GM19455 (cell line): Measurements from ENCODE around the gene SLC25A22.

Source experiments
- ATAC-seq: cut with Tn5 transposase; IDR thresholded peaks from one replicate; pipeline ENCODE4 v1.9.1; 2021; ENCODE audit not compliant: unreplicated experiment

SLC25A22 gene

GRCh38 chr11:834371-835316, 36.6 kb upstream of the SLC25A22 start:
- no peak for ATAC-seq

DNA sequence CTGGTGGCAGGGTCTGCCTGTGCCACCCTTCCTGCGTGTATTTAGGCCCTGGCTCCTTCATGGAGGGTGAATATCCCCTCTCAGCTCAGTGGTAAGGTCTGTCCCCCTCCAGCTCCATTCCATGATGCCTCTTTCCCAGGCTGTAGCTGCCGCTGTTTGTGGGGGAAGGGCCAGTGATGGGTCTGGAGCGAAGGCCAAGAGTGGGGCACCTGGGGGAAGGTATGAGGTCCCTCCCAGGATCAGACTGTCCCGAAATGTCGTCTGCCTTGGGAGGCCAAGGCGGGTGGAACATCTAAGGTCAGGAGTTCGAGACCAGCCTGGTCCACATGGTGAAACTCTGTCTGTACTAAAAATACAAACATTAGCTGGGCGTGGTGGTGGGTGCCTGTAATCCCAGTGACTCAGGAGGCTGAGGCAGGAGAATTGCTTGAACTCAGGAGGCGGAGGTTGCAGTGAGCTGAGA, 35.8 kb upstream of the SLC25A22 start:
- no peak for ATAC-seq

- no peak for ATAC-seq
Measured at GRCh38 chr11:833114-833791, 35.2 kb upstream of the SLC25A22 start.

DNA sequence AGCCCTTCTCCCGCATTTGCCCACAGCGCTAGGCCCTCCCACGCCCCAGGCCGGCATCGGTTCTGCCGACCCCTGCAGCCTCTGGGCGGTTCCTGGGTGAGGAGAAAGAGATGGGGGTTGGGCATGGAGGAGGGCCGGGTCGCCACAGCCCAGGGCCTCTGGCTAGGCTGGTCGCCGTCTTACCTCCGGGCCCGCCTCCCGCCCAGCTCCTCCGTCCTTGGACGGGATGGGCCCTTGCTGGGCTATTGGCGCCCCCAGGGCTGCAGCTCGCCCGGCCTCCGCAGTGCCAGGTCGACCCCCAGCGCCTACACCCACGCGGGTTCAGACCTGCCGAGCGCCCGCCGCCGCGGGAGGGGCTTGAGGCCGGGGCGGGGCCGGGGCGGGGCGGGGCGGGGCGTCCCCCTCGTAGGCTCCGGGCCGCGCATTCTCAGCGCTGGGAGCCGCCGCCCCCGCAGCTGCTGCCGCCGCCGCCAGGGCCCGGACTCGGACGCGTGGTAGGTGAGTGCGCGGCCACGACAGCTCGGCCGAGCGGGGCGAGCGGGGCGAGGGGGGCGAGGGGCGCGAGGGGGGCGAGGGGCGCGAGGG, 34.5 kb upstream of the SLC25A22 start, which contains the start of gene CD151:
TSS of gene CD151 (plus strand) at position 424 of the 585 bp plus-strand sequence. CDS start 3,118 bp downstream, outside the sequence.
- ATAC-seq: no peak

GRCh38 chr11:831961-832528, 34.0 kb upstream of the SLC25A22 start:
- no peak for ATAC-seq

DNA sequence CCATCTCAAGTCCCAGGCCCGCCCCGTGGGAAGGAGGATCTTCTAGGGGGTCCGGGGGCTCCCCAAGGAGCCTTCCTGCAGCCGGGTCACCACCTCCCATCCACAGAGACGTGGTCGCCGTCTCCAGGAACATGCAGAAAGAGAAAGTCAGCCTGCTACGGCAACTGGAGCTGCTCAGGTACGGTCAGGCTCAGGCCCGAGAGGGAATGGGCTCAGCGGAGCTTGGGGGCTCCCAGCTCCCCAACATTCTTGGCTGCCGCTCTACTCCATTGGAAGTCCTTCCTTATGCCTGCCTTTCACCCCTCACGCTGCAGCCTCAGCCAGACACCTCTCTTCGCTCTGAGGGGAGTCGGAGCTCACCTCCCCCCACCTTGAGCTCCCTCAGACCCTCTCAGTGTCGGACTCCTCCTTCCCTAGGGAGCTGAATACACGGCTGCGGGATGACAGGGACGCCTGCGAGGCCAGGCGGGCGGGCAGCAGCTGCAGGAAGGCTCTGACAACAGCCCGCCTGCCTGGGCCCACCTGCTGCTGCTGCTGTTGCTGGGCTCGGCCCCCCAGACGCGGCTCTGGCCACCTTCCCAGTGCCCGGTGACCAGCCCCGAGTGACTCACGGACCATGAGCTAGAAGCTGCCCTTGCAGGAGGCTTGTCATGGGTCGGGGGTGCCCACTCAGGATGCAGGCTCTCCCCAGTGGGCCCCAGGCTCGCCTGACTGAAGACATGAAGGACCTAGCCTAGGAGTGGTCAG, 33.2 kb upstream of the SLC25A22 start:
- no peak for ATAC-seq

GRCh38 chr11:830295-831117, 32.4 kb upstream of the SLC25A22 start:
- peak; percentile 38 for ATAC-seq

- ATAC-seq: no peak
Measured at GRCh38 chr11:829847-830294, 31.8 kb upstream of the SLC25A22 start.

- no peak for ATAC-seq
Measured at GRCh38 chr11:829176-829846, 31.2 kb upstream of the SLC25A22 start.

- no peak for ATAC-seq
Measured at GRCh38 chr11:828506-829175, 30.6 kb upstream of the SLC25A22 start.

GRCh38 chr11:827897-828192, 29.8 kb upstream of the SLC25A22 start, which contains the start of gene CRACR2B:
TSS of gene CRACR2B (plus strand) at chr11:827919. CDS start at chr11:828608, 689 bp downstream.
- ATAC-seq: no peak

DNA sequence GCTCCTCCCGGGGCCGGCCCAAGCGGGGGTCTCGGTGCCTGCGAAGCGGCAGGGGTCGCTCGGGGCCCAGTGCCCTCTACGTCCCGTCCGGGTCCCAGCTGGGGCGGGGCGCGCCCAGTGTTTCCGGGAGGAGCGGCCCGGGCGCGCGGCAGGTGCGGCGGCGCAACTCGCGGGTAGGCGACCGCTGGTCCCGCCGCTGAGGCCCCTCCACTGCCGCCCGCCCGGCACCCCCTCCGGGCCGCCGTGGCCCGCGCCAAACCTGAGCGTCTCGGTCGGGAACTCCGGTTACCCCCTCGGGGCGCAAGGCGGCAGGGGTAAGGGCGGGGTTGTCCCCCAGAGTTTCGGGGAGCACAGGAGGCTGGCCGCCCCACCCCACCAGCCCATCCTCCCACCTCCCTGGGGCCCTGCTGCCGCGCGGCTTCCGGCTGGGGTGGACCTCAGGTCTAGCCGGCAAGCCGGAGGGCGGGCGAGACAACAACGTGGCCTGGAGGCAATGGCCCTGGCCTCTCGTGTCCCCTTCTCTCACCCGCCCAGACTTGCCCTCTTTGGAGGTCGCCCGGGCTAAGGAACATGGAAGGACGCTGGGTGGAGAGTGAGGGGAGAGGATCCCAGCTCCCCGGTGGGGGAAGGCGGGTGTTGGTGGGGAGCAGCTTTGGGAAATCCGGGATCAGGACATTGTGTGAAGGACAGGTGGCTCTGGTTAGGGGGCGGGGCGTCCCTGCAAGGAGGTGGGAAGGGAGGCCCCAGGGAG, 29.2 kb upstream of the SLC25A22 start:
- peak; percentile 36 for ATAC-seq

DNA sequence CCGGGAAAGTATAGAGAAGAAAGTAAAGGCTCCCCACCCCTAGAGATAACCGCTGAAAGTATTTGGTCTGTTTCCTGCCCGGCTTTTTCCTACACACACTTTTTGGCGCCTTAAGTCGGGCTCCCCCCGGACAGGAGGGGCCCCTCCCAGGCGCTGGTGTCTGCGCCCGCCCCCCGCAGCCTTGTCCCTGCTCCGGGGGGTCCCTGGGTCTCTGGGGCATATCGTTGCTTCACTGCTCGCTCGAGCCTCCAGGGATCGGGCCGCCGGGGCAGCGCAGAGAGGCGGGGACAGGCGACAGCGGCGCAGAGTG, 28.7 kb upstream of the SLC25A22 start:
- ATAC-seq: peak; percentile 13

DNA sequence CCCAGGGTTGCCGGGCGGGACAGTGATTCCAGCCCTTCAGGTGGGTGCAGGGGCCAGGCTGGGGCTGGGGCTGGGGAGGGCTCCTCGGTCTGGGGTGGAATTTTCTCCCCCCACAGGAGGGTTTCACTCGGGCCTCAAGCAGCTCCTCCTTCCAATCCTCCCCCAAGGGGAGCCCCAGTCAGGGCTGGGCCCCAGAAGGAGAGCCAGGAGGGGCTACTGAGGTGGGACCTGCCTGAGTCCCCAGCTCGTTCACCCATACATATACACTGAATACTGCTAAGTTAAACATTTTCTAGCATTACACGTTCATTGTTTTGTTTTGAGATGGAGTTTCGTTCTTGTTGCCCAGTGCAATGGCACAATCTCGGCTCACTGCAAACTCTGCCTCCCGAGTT, 28.1 kb upstream of the SLC25A22 start:
- ATAC-seq: no peak

- ATAC-seq: no peak
Measured at GRCh38 chr11:825366-826226, 27.5 kb upstream of the SLC25A22 start.

DNA sequence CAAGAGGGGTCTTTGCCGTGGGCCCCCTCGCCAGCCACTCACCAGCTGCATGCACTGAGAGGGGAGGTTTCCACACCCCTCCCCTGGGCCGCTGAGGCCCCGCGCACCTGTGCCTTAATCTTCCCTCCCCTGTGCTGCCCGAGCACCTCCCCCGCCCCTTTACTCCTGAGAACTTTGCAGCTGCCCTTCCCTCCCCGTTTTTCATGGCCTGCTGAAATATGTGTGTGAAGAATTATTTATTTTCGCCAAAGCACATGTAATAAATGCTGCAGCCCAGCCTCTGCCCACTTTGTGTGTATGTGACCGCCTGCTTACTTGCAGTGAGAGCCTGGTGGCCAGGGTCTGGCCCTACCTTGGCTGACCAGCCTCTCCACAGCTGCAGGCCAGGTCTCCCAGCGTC, 26.9 kb upstream of the SLC25A22 start:
- no peak for ATAC-seq

- ATAC-seq: no peak
Measured at GRCh38 chr11:824292-824880, 26.3 kb upstream of the SLC25A22 start.
